HG02885 (cell line): ENCODE data around the gene TMEM178A.
"Not testable (repeated sequence)": the region's sequence is repeated elsewhere in the genome, so short reads cannot be mapped to it uniquely, and the experiment has no call there.

ENCODE experiments used
- ATAC-seq: cut with Tn5 transposase; IDR thresholded peaks from one replicate; pipeline ENCODE4 v1.9.1; 2021; ENCODE audit warnings: mild to moderate bottlenecking; ENCODE audit not compliant: unreplicated experiment, poor library complexity

The TMEM178A gene

DNA sequence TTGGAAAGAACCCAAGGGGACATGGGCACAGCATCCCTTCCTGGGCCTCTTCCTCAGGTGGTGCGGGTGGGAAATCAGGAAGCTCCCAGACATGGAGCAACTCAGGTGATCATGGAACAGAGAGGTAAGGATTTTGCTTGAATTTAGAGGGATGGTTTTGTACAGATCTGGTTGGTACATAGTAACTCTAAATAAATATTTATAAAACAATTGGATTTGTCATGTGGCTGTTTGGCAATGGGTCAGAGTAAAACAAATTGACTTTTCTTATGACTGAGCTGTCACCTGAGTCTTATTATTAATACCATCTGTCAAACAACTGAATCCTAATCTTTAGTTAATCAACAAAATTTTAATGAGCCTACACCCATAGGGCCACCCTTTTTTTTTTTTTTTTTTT is 19.4 kb upstream of the TMEM178A start:
- ATAC-seq, result no peak

DNA sequence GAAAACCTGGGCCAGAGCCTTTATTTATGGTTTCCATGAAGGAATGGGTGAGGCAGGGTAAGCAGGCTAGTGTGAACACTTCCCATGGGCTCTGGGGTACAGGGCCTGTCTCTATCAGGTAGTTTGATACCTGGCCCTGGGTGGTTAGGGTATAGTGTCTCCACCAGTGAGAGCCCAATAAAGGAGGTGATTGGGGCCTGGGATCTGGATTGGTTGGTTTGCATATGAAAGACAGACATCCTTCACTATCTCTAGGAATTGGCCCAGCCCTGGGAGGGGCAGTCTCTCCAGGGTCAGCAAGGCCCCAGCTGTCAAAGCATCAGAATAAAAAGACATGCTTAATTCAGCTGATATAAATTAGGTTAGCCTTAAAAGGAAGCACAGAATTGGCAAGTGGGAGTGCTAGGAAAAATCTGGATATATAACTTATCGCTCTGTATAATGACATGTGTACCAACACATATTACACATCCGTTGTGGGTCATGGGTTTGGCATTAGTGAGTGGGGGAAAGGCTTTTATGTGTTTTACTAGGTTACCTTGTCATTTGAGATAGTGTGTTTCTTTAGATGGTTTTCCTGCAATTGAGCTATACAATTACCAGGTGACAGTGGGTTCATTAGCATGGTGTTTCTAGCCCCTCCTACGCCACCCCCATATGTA is 18.5 kb upstream of the TMEM178A start:
- no peak for ATAC-seq

- no peak for ATAC-seq
Measured at GRCh38 chr2:39648580-39648979, 17.1 kb upstream of the TMEM178A start.

DNA sequence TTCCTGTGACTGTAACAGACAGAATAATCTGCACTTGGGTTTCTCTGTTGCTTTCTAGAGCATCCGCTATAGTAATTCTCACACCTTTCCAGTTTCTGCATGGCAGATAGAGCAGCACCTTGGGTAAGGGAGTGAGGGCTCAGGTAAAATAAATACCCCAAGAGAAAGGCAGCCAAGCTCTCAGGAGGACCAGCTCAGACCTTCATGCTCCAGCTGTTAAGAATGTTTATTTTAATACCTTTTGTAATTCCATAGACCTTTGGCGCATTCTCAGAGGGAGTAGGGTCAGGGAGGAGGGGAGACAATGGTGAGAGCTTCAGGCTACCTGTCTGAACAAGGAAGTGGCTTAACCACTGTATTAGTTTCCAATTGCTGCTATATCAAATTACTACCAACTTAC is 16.2 kb upstream of the TMEM178A start:
- no peak for ATAC-seq

GRCh38 chr2:39650468-39650867 is 15.2 kb upstream of the TMEM178A start:
- no peak for ATAC-seq

GRCh38 chr2:39656215-39656614 is 9.5 kb upstream of the TMEM178A start:
- ATAC-seq, result not testable (repeated sequence)

GRCh38 chr2:39657287-39657937 is 8.3 kb upstream of the TMEM178A start:
- no peak for ATAC-seq

- ATAC-seq, result no peak
Measured at GRCh38 chr2:39658371-39658770, 7.3 kb upstream of the TMEM178A start.

- no peak for ATAC-seq
Measured at GRCh38 chr2:39659765-39660611, 5.7 kb upstream of the TMEM178A start.

GRCh38 chr2:39660612-39661236 is 5.0 kb upstream of the TMEM178A start:
- ATAC-seq, result no peak

GRCh38 chr2:39661826-39662225 is 3.9 kb upstream of the TMEM178A start:
- ATAC-seq, result no peak

DNA sequence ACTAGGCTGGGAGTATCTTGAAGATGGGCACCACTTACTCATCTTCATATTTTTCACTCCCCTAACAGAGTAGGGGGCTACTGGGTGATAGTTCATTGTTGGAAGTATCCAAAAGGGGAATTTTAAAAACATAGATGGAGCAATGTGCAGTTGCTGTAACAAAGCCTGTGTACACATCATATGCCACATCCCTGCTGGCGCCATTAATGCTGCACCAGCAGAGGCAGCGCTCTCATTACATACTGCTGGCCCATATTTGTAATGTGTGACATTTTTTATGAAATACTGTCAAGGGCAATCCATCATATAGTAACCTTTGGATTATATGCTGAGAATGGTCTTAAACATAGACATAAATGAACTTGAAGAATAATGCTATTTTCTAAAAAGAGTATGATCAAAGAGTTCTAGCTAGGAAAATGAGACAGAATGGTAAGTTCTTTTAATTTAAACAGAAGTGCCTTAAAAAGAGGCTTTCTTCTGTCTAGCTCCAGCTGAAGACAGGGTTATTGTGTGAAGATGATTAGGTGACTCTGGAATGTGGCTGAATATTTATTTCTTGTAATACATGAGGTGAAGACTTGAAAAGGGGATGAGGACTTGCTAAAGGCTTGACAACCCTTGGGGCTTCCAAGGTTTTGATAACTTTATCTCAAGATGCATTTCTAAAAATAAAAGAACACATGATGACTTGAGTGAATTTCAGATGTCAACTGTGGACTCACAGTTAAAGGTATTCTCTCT is 2.4 kb upstream of the TMEM178A start:
- no peak for ATAC-seq

DNA sequence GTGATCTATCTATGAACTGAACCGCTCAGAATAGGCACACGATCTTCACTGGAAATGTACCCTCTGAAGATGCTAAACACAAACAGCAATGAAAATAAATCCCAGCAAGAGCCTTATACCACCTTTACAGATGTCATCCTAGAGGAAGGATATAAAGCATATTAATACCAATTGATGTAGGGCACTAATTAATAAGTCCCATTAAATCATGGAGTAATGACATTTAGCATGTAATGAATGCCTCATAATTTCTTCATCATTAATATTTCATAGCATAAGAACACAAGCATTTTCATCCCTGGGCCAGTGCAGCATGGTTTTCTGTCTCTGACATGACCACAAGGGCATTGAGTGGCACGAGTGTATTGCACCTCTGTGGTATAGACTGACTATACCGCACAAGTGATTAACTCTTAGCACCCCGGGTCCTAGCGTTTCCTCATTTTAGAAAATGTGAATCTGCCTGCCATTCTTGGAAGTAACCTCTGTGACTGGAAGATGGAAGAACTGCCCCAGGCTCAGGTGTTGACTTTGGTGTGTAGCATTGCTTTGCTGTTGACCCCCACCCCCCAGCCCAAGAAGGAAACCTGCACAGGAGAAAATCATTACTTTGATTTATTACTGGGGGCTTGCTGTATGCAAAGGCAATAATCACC is 1.4 kb upstream of the TMEM178A start:
- no peak for ATAC-seq

GRCh38 chr2:39664888-39665591 is 677 bp upstream of the TMEM178A start:
- ATAC-seq, result no peak

DNA sequence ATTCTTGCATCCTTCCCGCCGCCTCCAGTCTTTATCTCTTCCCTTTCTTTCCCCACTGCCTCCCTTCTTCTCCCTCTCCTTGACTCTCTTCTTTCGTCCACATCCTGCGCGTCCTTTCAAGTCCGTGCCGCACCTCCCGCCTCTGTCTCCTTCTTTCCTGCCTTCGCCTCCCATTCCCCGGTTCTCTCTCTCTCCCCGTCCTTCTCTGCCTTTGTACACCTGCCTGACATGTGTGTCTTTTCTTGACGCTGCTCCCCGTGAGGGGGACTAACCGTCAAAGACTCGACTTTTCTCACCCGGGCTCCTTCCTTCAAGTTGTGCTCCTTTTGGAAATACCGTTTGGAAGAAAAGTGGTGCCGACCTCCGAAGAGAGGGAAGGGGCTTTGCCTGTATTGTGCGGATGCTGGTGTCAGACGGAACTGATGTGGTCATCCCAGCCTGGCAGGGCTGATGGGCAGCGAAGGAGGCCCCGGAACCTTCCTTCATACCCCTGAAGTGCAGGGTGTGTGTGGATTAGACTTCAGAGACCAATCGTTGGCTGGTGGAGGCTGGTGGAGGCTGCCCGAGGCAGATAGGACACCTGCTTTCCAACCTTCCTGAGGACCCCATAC is 879 bp downstream of the TMEM178A start:
- ATAC-seq, result no peak

DNA sequence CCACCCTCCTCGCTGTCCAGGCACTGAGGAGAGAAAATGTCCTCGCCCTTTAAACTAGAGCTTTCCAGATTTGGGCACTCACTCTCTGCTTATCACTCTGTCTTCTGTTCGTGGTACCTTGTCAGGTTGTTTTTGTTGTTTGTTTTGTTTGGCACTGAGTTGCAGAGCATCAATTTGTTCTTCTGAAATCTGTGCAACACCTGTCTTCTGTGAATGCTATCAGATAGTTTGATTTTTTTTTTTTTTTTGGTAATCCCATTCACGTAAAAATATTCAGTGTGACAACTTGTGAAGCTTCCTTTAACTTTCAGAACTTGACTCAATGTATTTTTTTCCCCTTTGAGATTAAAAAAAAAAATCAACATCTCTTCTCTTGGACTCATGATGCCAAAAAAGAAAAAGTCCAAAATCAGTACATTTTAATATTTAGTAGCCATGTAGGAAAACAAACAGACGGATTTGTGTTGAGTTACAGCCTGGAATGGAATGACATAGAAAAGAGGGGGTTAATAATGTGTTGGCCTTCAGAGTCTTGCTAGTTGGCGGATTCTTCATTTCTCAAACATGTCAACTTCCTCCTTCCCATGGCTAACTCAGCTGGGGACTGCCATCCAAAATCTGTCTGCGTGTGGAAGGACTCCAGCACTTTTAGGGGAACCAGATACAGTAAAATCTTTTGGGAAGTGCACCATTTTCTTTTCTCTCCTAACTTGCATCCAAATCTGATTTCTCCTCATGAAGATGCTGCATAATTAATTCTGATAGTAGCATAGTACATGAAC is 1.6 kb downstream of the TMEM178A start:
- no peak for ATAC-seq

DNA sequence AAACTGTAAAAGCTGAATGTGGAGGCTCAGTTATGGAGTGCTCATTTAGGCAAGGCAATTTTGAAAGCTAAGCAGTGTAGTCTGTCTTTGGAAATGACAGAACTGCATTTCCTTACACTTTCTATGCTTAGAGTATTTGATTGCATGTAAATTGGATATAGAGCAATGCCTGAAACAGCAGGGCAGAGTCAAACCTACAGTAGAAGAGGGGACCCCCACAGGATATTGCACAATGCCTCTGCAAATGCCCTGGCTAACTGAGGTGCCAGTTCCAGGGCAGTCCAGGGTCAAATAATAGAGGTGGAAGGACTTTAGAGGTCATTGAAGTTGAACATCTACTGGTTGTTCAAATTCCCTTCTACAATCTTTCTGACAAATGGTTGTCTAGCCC is 2.2 kb downstream of the TMEM178A start:
- ATAC-seq, result no peak

DNA sequence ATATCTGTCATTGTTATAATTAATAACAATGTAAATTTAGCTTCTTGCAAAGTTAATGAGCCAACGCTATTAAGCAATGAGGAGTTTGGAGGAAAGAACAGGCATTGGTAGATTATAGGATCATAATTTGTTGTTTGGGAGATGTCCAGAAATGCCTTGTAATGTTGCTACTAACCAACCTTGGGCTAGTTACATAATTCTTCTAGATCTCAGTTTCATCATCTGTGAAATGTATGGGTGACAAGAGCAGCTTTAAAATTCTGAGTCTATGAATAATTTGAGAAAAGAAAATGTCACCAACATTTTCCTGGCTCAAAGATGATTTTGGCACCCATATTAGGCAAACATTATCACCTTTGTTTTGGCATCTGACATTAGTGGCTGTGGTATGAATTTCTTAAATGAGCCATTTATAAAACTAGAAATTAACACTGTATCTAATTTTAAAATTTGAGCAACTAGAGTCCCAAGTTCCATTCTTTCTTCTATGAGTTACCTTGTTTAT is 2.9 kb downstream of the TMEM178A start:
- no peak for ATAC-seq
